ENCODE data around the gene BAD. TPM values are rescaled to one million over a fixed set of nuclear protein-coding genes. Genes with fewer than 3 reads are reported as not detected.
A peak's percentile ranks its signal among the peaks of the same experiment; 100 is the strongest.
"Not testable (repeated sequence)": the region's sequence is repeated elsewhere in the genome, so short reads cannot be mapped to it uniquely, and the experiment has no call there.

The BAD gene
- total and polyA plus RNA-seq, 2 experiments from 2014 or later: 52.0 to 122 TPM

DNA sequence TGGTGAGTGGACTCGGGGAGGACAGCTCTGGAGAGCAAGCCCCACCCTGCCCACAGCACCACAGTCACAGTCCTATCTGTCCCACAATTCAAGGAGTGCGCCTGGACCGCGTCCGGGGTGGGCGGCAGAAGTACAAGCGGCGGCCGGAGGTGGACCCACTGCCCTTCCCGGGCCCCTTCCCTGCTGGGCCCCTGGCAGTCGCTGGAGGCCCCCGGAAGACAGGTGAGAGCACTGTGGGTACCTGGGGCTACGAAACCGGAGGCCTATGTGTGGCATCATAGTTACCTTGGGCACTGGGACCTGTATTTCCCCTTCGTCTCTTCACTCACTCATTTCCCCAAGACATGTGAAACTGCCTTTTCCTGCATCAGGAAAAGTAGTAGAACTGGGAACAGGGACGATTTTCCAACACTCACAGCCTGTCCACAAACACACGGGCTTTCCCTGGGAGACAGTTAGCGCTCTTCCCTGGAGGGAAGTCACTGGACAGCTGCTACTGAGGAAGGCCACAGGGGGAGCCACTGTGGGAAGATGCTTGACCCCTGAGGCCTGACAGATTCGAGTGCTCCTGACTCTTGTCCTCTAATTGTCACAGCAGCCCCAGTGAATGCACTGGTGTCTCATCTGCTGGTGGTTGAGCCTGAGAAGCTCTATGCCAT lies 29.8 kb upstream of the BAD start:
- H3K4me1 ChIP-seq (ENCODE audit: insufficient read depth): peaks cover 9% of the 10 kb centered on the region
- H2AFZ ChIP-seq: no peak overlapping the region
- no peak overlapping the region for H3K27ac ChIP-seq
- H3K9me3 ChIP-seq (ENCODE audit: low read depth): no peaks in the 10 kb centered on the region
- H3K27me3 ChIP-seq: no peaks in the 10 kb centered on the region
- H3K4me2 ChIP-seq: no peak overlapping the region
- no peaks in the 10 kb centered on the region for H3K36me3 ChIP-seq (replicated peaks; ENCODE audit: insufficient read depth, low read depth)
- no peak overlapping the region for H3K4me3 ChIP-seq
- 89% methylated on average over 19 of the region's 19 CpGs for WGBS (ENCODE audit: low lambda C conversion rate, missing lambda C conversion rate)
- TF ChIP-seq, protein P1, sequence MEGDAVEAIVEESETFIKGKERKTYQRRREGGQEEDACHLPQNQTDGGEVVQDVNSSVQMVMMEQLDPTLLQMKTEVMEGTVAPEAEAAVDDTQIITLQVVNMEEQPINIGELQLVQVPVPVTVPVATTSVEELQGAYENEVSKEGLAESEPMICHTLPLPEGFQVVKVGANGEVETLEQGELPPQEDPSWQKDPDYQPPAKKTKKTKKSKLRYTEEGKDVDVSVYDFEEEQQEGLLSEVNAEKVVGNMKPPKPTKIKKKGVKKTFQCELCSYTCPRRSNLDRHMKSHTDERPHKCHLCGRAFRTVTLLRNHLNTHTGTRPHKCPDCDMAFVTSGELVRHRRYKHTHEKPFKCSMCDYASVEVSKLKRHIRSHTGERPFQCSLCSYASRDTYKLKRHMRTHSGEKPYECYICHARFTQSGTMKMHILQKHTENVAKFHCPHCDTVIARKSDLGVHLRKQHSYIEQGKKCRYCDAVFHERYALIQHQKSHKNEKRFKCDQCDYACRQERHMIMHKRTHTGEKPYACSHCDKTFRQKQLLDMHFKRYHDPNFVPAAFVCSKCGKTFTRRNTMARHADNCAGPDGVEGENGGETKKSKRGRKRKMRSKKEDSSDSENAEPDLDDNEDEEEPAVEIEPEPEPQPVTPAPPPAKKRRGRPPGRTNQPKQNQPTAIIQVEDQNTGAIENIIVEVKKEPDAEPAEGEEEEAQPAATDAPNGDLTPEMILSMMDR (IDR thresholded peaks at IDR 0.05; ENCODE audit: poor library complexity): no peak
- TF ChIP-seq EZH2 (IDR thresholded peaks at IDR 0.05; ENCODE audit: borderline replicate concordance): no peak
- TF ChIP-seq EZH2phosphoT487 (IDR thresholded peaks at IDR 0.05; ENCODE audit: low read depth, severe bottlenecking, unreplicated experiment): no peak
- peaks cover 53% of the 10 kb centered on the region for H3K79me2 ChIP-seq
- H3K9me2 ChIP-seq (replicated peaks; ENCODE audit: insufficient read depth): no peaks in the 10 kb centered on the region
- peak; percentile 8 for DNase-seq (ENCODE audit: low spot score)
- no peaks in the 10 kb centered on the region for H4K20me1 ChIP-seq (ENCODE audit: insufficient read depth, poor library complexity, severe bottlenecking)

DNA sequence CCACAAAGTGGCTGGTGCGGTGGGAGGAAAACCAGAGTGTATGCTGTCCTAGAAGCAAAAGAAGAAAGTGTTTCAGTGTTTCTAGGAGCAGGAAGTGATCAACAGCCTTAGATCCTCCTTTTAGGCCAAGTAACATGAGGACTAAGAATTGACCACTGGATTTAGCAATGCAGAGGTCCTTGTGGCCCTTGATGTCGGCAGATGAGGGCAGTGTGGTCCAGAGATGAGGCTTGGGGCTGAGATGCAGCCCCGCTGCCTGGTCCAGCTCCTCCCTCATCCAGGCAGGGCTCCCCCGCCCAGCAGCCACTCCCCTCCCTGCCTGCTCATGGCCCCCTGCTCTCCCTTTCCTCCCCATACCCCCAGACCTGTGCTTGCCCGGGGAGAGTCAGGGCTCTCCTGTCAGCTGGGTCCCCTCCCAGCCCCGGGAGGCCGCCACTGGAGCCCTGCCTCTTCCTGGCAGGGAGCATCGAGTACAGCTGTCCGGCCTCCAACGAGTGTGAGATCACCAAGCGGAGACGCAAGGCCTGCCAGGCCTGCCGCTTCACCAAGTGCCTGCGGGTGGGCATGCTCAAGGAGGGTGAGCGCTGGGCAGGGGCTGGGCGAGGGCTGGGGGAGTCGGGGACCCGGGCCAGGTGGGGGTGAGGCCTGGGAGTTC lies 29.2 kb upstream of the BAD start:
- WGBS (ENCODE audit: low lambda C conversion rate, missing lambda C conversion rate): 96% methylated on average over 11 of the region's 18 CpGs
- Histone ChIP-seq H3K9me3 (ENCODE audit: low read depth) (no peaks in the 10 kb centered on the region), H3K36me3 (replicated peaks; ENCODE audit: insufficient read depth, low read depth) (no peaks in the 10 kb centered on the region), H3K79me2 (peaks cover 52% of the 10 kb centered on the region), H2AFZ (no peak overlapping the region), H3K9me2 (replicated peaks; ENCODE audit: insufficient read depth) (no peaks in the 10 kb centered on the region), H4K20me1 (ENCODE audit: insufficient read depth, poor library complexity, severe bottlenecking) (no peaks in the 10 kb centered on the region), H3K4me2 (no peak overlapping the region), H3K4me1 (ENCODE audit: insufficient read depth) (peaks cover 5% of the 10 kb centered on the region), H3K27me3 (no peaks in the 10 kb centered on the region), H3K27ac (no peak overlapping the region), H3K4me3 (no peak overlapping the region)
- no peak for TF ChIP-seq EZH2phosphoT487 (IDR thresholded peaks at IDR 0.05; ENCODE audit: low read depth, severe bottlenecking, unreplicated experiment)
- TF ChIP-seq, protein P1 (IDR thresholded peaks at IDR 0.05; ENCODE audit: poor library complexity): no peak
- no peak for TF ChIP-seq EZH2 (IDR thresholded peaks at IDR 0.05; ENCODE audit: borderline replicate concordance)
- DNase-seq (ENCODE audit: low spot score): no peak

GRCh38 chr11:64312947-64313346 lies 28.5 kb upstream of the BAD start:
- no peak overlapping the region for H3K27ac ChIP-seq
- no peaks in the 10 kb centered on the region for H3K27me3 ChIP-seq
- no peak for DNase-seq (ENCODE audit: low spot score)
- no peaks in the 10 kb centered on the region for H4K20me1 ChIP-seq (ENCODE audit: insufficient read depth, poor library complexity, severe bottlenecking)
- H2AFZ ChIP-seq: no peak overlapping the region
- H3K4me1 ChIP-seq (ENCODE audit: insufficient read depth): peaks cover 6% of the 10 kb centered on the region
- no peaks in the 10 kb centered on the region for H3K36me3 ChIP-seq (replicated peaks; ENCODE audit: insufficient read depth, low read depth)
- no peak overlapping the region for H3K4me2 ChIP-seq
- TF ChIP-seq, protein P1 (IDR thresholded peaks at IDR 0.05; ENCODE audit: poor library complexity): no peak
- TF ChIP-seq EZH2 (IDR thresholded peaks at IDR 0.05; ENCODE audit: borderline replicate concordance) (no peak), EZH2phosphoT487 (IDR thresholded peaks at IDR 0.05; ENCODE audit: low read depth, severe bottlenecking, unreplicated experiment) (no peak)
- 93% methylated on average over 10 of the region's 10 CpGs for WGBS (ENCODE audit: low lambda C conversion rate, missing lambda C conversion rate)
- no peak overlapping the region for H3K4me3 ChIP-seq
- no peaks in the 10 kb centered on the region for H3K9me2 ChIP-seq (replicated peaks; ENCODE audit: insufficient read depth)
- H3K9me3 ChIP-seq (ENCODE audit: low read depth): no peaks in the 10 kb centered on the region
- H3K79me2 ChIP-seq: peaks cover 54% of the 10 kb centered on the region

- H3K36me3 ChIP-seq (replicated peaks; ENCODE audit: insufficient read depth, low read depth); DNase-seq (ENCODE audit: low spot score); H3K27me3 ChIP-seq; H3K9me2 ChIP-seq (replicated peaks; ENCODE audit: insufficient read depth); H3K9me3 ChIP-seq (ENCODE audit: low read depth); H2AFZ ChIP-seq; H4K20me1 ChIP-seq (ENCODE audit: insufficient read depth, poor library complexity, severe bottlenecking); H3K4me3 ChIP-seq: not testable (repeated sequence)
- Histone ChIP-seq H3K27ac (peak overlapping the region; percentile 95), H3K4me2 (peak overlapping the region; percentile 90), H3K4me1 (ENCODE audit: insufficient read depth) (peaks cover 11% of the 10 kb centered on the region), H3K79me2 (peaks cover 59% of the 10 kb centered on the region)
- 85% methylated on average over 5 of the region's 5 CpGs for WGBS (ENCODE audit: low lambda C conversion rate, missing lambda C conversion rate)
Measured at GRCh38 chr11:64307795-64308194, 23.3 kb upstream of the BAD start.

All from hepatocyte (in vitro differentiated cells).